ENCODE measurements around the gene DGLUCY. TPM values are rescaled to one million over a fixed set of nuclear protein-coding genes. Genes with fewer than 3 reads are reported as not detected.
"Not testable (repeated sequence)": the region's sequence is repeated elsewhere in the genome, so short reads cannot be mapped to it uniquely, and the experiment has no call there.

DGLUCY gene
- total RNA-seq, 1 donor, result 97.5 TPM

- DNase-seq (ENCODE audit: low read depth in 2 of 3, low spot score in 2 of 3), result no peak
These were observed 50.8 kb downstream of the DGLUCY start for GRCh38 chr14:91164676-91165075.

- DNase-seq (ENCODE audit: low read depth in 2 of 3, low spot score in 2 of 3), result no peak
These were observed 53.5 kb downstream of the DGLUCY start for GRCh38 chr14:91167380-91167770.

GRCh38 chr14:91169951-91170350 is 56.1 kb downstream of the DGLUCY start:
- DNase-seq (ENCODE audit: low read depth in 2 of 3, low spot score in 2 of 3), result no peak

- DNase-seq (ENCODE audit: low read depth in 2 of 3, low spot score in 2 of 3), result no peak
These were observed 56.7 kb downstream of the DGLUCY start for GRCh38 chr14:91170504-91171121.

GRCh38 chr14:91171291-91171690 is 57.4 kb downstream of the DGLUCY start:
- DNase-seq (ENCODE audit: low read depth in 2 of 3, low spot score in 2 of 3), result no peak

GRCh38 chr14:91173221-91173670 is 59.4 kb downstream of the DGLUCY start:
- DNase-seq (ENCODE audit: low read depth in 2 of 3, low spot score in 2 of 3), result peak; percentile 71 to 88 (median 81)

GRCh38 chr14:91173904-91174303 is 60.0 kb downstream of the DGLUCY start:
- DNase-seq (ENCODE audit: low read depth in 2 of 3, low spot score in 2 of 3), result no peak

GRCh38 chr14:91175291-91176201 is 61.7 kb downstream of the DGLUCY start:
- no peak for DNase-seq (ENCODE audit: low read depth in 2 of 3, low spot score in 2 of 3)

GRCh38 chr14:91177073-91178034 is 63.5 kb downstream of the DGLUCY start:
- peak; percentile 58 to 78 (median 60) for DNase-seq (ENCODE audit: low read depth in 2 of 3, low spot score in 2 of 3)

GRCh38 chr14:91180611-91181010 is 66.7 kb downstream of the DGLUCY start:
- no peak for DNase-seq (ENCODE audit: low read depth in 2 of 3, low spot score in 2 of 3)

- DNase-seq (ENCODE audit: low read depth in 2 of 3, low spot score in 2 of 3), result not testable (repeated sequence)
These were observed 68.9 kb downstream of the DGLUCY start for GRCh38 chr14:91182753-91183152.

GRCh38 chr14:91184559-91184958 is 70.7 kb downstream of the DGLUCY start:
- no peak for DNase-seq (ENCODE audit: low read depth in 2 of 3, low spot score in 2 of 3)

- no peak for DNase-seq (ENCODE audit: low read depth in 2 of 3, low spot score in 2 of 3)
These were observed 71.8 kb downstream of the DGLUCY start for GRCh38 chr14:91185721-91186120.

- DNase-seq (ENCODE audit: low read depth in 2 of 3, low spot score in 2 of 3), result no peak
These were observed 72.7 kb downstream of the DGLUCY start for GRCh38 chr14:91186515-91187066.

GRCh38 chr14:91187271-91187670 is 73.4 kb downstream of the DGLUCY start:
- no peak for DNase-seq (ENCODE audit: low read depth in 2 of 3, low spot score in 2 of 3)

- DNase-seq (ENCODE audit: low read depth in 2 of 3, low spot score in 2 of 3), result no peak
These were observed 77.0 kb downstream of the DGLUCY start for GRCh38 chr14:91190853-91191252.

GRCh38 chr14:91193069-91193468 is 79.2 kb downstream of the DGLUCY start:
- DNase-seq (ENCODE audit: low read depth in 2 of 3, low spot score in 2 of 3), result no peak

- no peak for DNase-seq (ENCODE audit: low read depth in 2 of 3, low spot score in 2 of 3)
These were observed 82.0 kb downstream of the DGLUCY start for GRCh38 chr14:91195881-91196280.

GRCh38 chr14:91197631-91198030 is 83.8 kb downstream of the DGLUCY start:
- no peak for DNase-seq (ENCODE audit: low read depth in 2 of 3, low spot score in 2 of 3)

GRCh38 chr14:91200802-91201201 is 86.9 kb downstream of the DGLUCY start:
- not testable (repeated sequence) for DNase-seq (ENCODE audit: low read depth in 2 of 3, low spot score in 2 of 3)

All from hematopoietic multipotent progenitor cell (in vitro differentiated cells).